ENCODE results near the gene DCC.

The DCC gene

GRCh38 chr18:53541924-53542323, 1201.9 kb downstream of the DCC start:
- no peak for DNase-seq

GRCh38 chr18:53543711-53544110, 1203.7 kb downstream of the DCC start:
- no peak for DNase-seq

- no peak for DNase-seq
Observed at GRCh38 chr18:53544917-53545316, 1204.9 kb downstream of the DCC start.

GRCh38 chr18:53551868-53552426, 1212.0 kb downstream of the DCC start:
- DNase-seq: no peak

- no peak for DNase-seq
Observed at GRCh38 chr18:53553030-53553429, 1213.0 kb downstream of the DCC start.

- DNase-seq: no peak
Observed at GRCh38 chr18:53556450-53556849, 1216.5 kb downstream of the DCC start.

- DNase-seq: no peak
Observed at GRCh38 chr18:53560546-53560945, 1220.5 kb downstream of the DCC start.

- DNase-seq: no peak
Observed at GRCh38 chr18:53566626-53567025, 1226.6 kb downstream of the DCC start.

- no peak for DNase-seq
Observed at GRCh38 chr18:53567929-53568574, 1228.1 kb downstream of the DCC start.

Data from stimulated activated CD4-positive, alpha-beta T cell treated with anti-CD3 and anti-CD28 coated beads, Interleukin-4, amount 100 ng/mL, for 24 hours (primary cell).